Measurements from ENCODE around the gene SLC46A1. TPM values are rescaled to one million over a fixed set of nuclear protein-coding genes. Genes with fewer than 3 reads are reported as not detected.
A peak's percentile ranks its signal among the peaks of the same experiment; 100 is the strongest.

The SLC46A1 gene
- polyA plus RNA-seq, 10 donors: 6.1 to 9.6 (median 8.3) TPM

DNA sequence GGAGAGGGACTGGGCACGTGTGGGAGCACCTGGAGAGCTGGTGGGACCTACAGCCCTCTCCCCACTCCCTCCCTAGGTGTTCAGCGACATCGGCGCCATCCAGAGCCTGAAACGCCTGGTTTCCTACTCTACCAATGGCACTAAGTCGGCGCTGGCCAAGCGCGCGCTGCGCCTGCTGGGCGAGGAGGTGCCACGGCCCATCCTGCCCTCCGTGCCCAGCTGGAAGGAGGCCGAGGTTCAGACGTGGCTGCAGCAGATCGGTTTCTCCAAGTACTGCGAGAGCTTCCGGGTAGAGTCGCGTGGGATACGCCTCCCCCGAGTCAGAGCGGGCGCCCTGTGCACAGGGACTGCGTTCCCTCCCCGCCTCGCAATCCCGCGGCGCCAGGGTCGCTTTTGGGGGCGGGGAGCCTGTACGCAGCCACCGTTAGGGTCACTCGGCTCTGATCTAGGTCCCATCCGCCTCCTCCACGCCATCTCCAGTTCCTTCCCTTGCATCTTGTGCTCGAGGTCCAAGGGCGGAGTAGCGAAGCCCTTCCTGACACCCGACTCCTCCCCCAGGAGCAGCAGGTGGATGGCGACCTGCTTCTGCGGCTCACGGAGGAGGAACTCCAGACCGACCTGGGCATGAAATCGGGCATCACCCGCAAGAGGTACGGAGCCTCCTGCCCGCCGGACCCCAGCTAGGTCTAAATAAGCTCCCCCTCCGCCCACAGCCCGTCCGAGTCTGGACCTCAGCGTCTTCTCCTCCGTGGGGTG is 21.6 kb downstream of the SLC46A1 start:
- DNase-seq: peak in 1 of 3 donors; percentile 21

DNA sequence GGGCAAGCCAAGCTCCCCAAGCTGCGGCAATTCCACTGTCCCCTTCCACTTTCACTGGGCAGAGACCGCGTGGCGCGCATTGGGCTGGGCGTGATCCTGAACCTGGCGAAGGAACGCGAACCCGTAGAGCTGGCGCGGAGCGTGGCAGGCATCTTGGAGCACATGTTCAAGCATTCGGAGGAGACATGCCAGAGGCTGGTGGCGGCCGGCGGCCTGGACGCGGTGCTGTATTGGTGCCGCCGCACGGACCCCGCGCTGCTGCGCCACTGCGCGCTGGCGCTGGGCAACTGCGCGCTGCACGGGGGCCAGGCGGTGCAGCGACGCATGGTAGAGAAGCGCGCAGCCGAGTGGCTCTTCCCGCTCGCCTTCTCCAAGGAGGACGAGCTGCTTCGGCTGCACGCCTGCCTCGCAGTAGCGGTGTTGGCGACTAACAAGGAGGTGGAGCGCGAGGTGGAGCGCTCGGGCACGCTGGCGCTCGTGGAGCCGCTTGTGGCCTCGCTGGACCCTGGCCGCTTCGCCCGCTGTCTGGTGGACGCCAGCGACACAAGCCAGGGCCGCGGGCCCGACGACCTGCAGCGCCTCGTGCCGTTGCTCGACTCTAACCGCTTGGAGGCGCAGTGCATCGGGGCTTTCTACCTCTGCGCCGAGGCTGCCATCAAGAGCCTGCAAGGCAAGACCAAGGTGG is 24.7 kb downstream of the SLC46A1 start:
- DNase-seq: peak in 1 of 3 donors; percentile 38

DNA sequence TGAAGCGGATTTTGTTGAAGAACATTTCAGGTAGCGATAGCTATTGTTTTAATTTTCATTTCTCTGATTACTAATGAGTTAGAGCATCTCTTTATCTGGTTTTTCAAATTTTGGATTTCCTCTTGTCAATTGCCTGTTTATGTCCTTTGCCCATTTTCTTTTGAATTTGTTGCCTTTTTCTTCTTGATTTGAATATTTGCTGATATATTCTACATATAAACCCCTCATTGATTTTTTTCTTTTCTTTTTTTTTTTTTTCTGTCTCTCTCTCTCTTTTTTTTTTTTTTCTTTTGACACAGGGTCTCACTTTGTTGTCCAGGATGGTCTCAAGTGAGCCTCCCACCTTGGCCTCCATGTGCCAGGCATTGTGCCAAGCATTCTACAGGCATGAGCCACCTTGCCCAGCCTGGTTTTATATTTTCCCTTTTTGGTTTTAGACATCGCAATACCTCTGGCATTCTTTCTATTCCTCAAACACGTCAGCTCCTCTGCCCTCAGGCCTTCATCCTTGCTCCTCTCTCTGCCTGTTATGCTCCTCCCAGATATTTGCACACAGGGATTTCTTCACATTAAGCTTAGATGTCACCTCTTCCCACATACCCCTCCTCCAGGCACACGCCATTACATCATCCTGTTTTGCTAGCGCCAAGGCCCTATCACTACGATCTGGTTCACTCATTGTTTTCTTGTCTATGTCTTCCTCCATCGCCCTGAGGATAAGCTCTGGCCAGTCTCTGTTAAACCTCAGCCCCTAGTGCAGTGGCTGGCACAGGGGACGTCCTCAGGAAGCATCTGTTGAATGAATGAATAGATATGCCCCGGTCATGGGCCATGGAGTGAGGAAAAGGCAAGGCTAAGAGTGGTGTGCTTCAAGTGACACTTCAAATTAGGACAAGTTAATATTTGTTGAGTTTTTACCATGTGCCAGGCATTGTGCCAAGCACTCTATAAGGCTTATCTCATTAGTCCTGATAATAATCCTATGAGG is 25.9 kb downstream of the SLC46A1 start:
- DNase-seq: no peak

- no peak for DNase-seq
These were observed 33.1 kb downstream of the SLC46A1 start for GRCh38 chr17:28372945-28373274.

- peak in 2 of 3 donors; percentile 22 to 66 for DNase-seq
These were observed 33.6 kb downstream of the SLC46A1 start for GRCh38 chr17:28372203-28372944.

DNA sequence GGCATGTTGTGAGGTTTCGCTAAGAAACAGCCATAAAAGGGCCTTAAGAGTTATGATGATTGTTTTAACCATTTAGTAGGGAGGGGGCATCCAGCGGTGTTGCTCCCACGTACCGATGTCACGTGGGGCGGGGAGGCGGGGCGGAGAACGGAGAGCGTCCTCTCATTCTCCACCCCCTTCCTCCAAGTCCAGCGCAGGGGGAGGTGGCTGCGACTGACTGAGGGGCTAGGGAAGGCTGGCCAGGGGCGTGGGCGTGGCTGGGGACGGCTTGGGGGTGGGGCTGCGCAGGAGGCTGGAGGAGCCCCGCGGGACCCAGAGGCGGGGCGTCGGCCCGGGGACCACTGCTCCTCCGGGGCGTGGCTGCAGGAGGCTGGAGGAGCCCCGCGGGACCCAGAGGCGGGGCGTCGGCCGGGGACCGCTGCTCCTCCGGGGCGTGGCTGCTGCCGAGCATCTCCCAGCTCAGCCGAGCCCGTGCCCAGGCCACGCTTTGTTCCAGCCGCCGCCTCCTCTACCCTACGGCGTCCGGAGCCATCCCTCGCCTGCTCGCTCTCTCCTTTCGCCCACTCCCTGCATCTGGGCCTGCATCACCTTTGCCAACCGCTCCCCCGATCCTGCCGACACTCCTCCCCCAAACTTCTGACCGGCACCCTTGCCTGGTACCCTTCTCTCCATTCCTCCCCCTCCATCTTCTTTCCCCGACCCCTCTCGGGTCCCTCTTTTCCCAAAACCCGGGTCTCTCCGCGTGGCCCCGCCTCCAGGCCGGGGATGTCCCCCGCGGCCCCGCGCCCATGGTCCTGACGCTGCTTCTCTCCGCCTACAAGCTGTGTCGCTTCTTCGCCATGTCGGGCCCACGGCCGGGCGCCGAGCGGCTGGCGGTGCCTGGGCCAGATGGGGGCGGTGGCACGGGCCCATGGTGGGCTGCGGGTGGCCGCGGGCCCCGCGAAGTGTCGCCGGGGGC is 34.5 kb downstream of the SLC46A1 start, which contains the start of gene SARM1:
Gene SARM1, plus strand, starts transcription at position 450 of the 958 bp plus-strand sequence. Its CDS starts 339 bp downstream, at position 789.
- peak; percentile 71 to 90 (median 80) for DNase-seq

GRCh38 chr17:28370744-28371103 is 35.3 kb downstream of the SLC46A1 start:
- no peak for DNase-seq

- no peak for DNase-seq
These were observed 35.8 kb downstream of the SLC46A1 start, which contains the start of gene VTN for GRCh38 chr17:28370035-28370743. VTN (minus strand) TSS chr17:28370307; CDS start chr17:28370203, 104 bp downstream.

DNA sequence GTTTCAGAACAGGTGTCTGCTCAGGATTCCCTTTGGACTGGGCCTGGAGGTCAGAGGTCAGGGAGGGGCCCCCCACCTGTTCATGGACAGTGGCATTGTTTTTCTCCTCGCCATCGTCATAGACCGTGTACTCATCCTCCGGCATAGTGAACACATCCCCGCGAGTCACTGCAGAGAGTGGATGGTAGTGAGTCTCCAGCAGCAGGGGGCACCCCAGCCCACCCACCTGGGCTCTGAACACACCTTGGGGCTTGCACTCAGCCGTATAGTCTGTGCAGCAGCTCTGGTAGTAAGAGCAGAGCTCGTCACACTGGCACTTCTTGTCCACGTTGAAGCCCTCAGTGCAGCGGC is 36.4 kb downstream of the SLC46A1 start:
- no peak for DNase-seq

GRCh38 chr17:28368915-28369683 is 36.9 kb downstream of the SLC46A1 start:
- no peak for DNase-seq

DNA sequence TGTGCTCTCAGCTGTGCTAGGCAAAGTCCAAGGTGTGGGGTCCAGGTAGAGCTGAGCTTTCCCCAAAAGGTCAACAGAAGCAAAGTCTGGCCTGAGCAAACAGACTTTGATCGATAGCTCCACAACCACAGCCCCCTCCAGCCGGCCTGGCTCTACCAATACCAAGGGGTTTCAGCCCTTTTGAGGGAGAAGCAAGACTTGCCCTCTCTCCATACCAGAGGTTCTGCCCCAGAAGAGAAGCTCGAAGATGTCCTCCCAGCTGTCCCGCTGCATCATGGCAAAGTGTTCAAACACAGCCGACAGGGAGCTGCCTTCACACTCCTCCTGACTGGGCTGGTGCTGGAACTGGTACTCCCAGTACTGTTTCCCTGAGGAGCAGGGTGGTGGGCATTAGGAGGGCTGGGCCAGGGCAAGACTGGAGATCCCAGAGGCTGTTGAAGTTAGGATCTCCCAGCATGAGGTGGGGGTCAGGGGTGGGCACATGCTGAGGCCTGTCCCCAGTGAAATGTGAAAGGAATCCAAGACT is 37.6 kb downstream of the SLC46A1 start:
- DNase-seq: no peak

- DNase-seq: no peak
These were observed 38.2 kb downstream of the SLC46A1 start for GRCh38 chr17:28367641-28368305.

- DNase-seq: no peak
These were observed 39.4 kb downstream of the SLC46A1 start for GRCh38 chr17:28366605-28367004.

- DNase-seq: no peak
These were observed 40.5 kb downstream of the SLC46A1 start for GRCh38 chr17:28365487-28365886.

DNA sequence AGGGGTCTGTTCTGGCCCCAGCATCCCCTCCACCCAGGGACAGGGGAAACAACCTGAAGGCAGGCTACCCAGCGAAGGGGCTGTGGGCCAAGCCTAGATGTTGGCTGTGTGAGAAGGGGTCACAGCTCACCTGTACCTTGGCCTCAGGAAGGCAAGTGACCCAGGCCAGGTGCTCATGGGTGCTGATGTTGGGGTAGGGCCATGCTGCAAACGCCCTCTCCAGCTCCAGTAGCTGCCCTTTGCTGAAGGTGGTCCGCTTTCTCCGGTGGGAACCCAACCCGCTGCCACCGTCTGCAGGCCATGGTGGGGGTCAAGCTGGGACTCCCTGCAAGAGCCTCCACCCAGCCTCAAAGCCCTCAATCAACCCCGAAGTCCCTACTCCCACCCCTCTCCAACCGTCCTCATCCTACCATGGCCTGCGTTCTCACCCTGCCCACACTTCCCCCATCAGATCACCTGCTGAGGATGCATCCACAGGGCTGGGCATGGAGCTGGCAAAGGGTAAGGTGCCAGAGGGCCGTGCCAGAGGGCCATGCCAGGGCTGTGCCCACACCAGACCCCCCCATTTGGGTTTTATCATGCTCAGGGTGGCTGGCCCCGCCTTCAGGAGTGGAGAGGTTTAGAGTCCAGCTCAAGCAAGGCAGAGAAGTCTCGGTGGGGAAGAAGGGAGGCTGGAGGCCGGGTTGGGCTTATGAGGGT is 41.2 kb downstream of the SLC46A1 start, which contains the start of gene SEBOX:
Gene SEBOX, minus strand, starts transcription at position 535 of the 699 bp plus-strand sequence. Its CDS starts 48 bp downstream, at position 487.
- DNase-seq: no peak

DNA sequence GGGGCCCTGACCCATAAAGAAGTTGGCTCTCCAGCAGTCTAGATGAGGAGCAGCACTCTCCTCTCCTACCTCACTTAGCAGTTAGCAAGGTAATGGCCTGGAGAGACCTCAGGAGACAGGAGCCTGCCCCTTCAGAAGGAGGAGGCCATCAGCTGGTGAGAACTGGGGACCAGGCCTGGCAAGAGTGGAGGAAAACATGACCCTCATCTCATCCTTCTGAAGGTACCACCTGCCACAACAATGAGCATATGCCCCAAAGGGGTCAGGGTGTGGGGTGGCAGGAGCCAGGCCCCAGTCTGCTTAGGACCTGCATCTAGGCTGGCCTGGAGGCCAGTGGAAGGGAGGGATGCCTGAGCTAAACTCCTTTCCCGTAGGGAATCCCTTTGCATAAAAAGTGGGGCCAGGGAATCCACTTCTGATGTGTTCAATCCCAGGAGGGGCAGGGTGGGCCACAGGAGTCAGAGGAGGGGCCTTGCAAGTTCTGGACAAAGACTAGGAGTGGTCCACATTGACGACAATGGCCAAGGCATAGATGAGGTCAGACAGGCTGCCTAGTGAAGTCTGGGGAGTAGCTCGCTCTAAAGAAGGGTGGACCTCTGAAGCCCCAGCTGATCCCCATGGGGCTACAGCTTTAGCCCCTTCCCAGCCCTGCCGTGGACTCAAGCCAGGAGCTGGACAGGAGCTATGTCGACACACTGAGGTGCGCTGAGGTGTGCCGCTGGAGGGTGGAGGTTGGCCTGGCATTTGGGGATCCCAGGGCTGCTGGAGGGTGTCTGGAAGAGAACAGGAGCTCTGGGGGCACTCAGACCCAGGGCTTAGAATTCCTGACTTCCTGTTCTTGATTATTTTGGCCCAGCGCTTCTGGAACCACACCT is 42.0 kb downstream of the SLC46A1 start:
- DNase-seq: no peak
